GM23338 (cell line): ENCODE measurements around the gene SCGB3A2.

ENCODE experiments used
- CTCF ChIP-seq, 2 experiments: fragments of 200-600 bp in 1 of 2; sonication (generic) in 1 of 2; conservative IDR thresholded peaks; 2 replicates each; pipeline versions ENCODE4 v1.5.1 to v1.6.1; 2016 to 2017; ENCODE audit warnings: antibody characterized with exemption in 2 of 2, low read depth in 2 of 2, mild to moderate bottlenecking in 2 of 2, moderate library complexity in 1 of 2
- POLR2AphosphoS5 ChIP-seq: IDR thresholded peaks from 2 replicates; pipeline ENCODE4 v1.6.1; 2016; ENCODE audit warnings: antibody characterized with exemption, low read depth
- ZNF114 ChIP-seq: fragments of 250-450 bp; sonication (Bioruptor Pico); IDR thresholded peaks from 2 replicates; pipeline ENCODE4 v1.5.0; 2020; ENCODE audit warnings: mild to moderate bottlenecking, moderate library complexity

GRCh38 chr5:147880487-147880886, 2.0 kb downstream of the SCGB3A2 start:
- TF ChIP-seq POLR2AphosphoS5 (no peak), CTCF (conservative IDR thresholded peaks at IDR 0.05; ENCODE audit: low read depth in 2 of 2) (no peak), ZNF114 (CRISPR knock-in tag) (no peak)
